CD4-positive, alpha-beta T cell (primary cell): ENCODE data around the gene SCFD2. TPM values are rescaled to one million over a fixed set of nuclear protein-coding genes. Genes with fewer than 3 reads are reported as not detected.

Source experiments
- ATAC-seq: fragments of 200-7000 bp; cut with Tn5 transposase; one replicate; pipeline ENCODE4 v1.10.0; 2022; ENCODE audit warnings: mild to moderate bottlenecking; ENCODE audit not compliant: poor library complexity
- CTCF ChIA-PET: fragments of 350-600 bp; sonication (Branson Sonifier 250); formaldehyde crosslinking; loops from one replicate; lab custom pipeline; 2021; ENCODE audit warnings: antibody characterized with exemption, inconsistent platforms; lab: Charles Lee
- POLR2A ChIA-PET: fragments of 350-600 bp; sonication (Branson Sonifier 250); formaldehyde crosslinking; loops from one replicate; lab custom pipeline; 2021; ENCODE audit warnings: antibody characterized with exemption, inconsistent platforms; lab: Charles Lee
- DNase-seq, 14 experiments: peaks; one replicate each; pipeline ENCODE4 v3.0.0-alpha.2; 2013 to 2020; ENCODE audit warnings: mixed read lengths in 2 of 14
- H3K27ac ChIP-seq, 2 donors: one replicate each; pipeline versions ENCODE4 v1.5.1 to v1.7.0; 2013; ENCODE audit warnings: low read length in 2 of 2, low read depth in 1 of 2, mild to moderate bottlenecking in 1 of 2
- H3K27me3 ChIP-seq, 2 experiments: 1 replicate in 1 of 2; 2 replicates in 1 of 2; pipeline versions ENCODE4 v1.6.1 to v1.7.0; 2013; ENCODE audit warnings: low read length in 2 of 2, control low read depth in 1 of 2, mild to moderate bottlenecking in 1 of 2, moderate library complexity in 1 of 2; ENCODE audit not compliant: insufficient read depth in 2 of 2, control insufficient read depth in 1 of 2
- H3K36me3 ChIP-seq: one replicate; pipeline ENCODE4 v1.6.1; 2013; ENCODE audit warnings: low read length, control low read depth; ENCODE audit not compliant: insufficient read depth
- H3K4me1 ChIP-seq: one replicate; pipeline ENCODE4 v1.6.1; 2013; ENCODE audit warnings: low read length, control low read depth; ENCODE audit not compliant: insufficient read depth
- H3K4me3 ChIP-seq: one replicate; pipeline ENCODE4 v1.5.1; 2013; ENCODE audit warnings: mild to moderate bottlenecking, low read length, moderate library complexity
- H3K9me3 ChIP-seq, 2 experiments: 1 replicate in 1 of 2; 2 replicates in 1 of 2; pipeline versions ENCODE4 v1.6.1 to v1.7.0; 2013; ENCODE audit warnings: low read length in 2 of 2, mild to moderate bottlenecking in 2 of 2, control low read depth in 1 of 2, moderate library complexity in 1 of 2; ENCODE audit not compliant: control insufficient read depth in 1 of 2, insufficient read depth in 1 of 2
- H3K27ac Mint-ChIP-seq: one replicate; pipeline ENCODE4 v1.8.0; 2020; ENCODE audit warnings: mixed read lengths
- H3K27me3 Mint-ChIP-seq: one replicate; pipeline ENCODE4 v1.8.0; 2021; ENCODE audit warnings: mixed read lengths
- H3K36me3 Mint-ChIP-seq: one replicate; pipeline ENCODE4 v1.8.0; 2021; ENCODE audit warnings: low read depth, mixed read lengths
- H3K4me1 Mint-ChIP-seq: one replicate; pipeline ENCODE4 v1.8.0; 2021; ENCODE audit warnings: low read depth, mixed read lengths
- H3K4me3 Mint-ChIP-seq: one replicate; pipeline ENCODE4 v1.8.0; 2020; ENCODE audit warnings: mild to moderate bottlenecking, mixed read lengths
- H3K9me3 Mint-ChIP-seq: one replicate; pipeline ENCODE4 v1.8.0; 2020; ENCODE audit warnings: mixed read lengths
- intact Hi-C, 2 experiments: fragments of 100-400 bp; cut with DNase I in 1 of 2; cut with micrococcal nuclease in 1 of 2; formaldehyde crosslinking; loops; one replicate each; pipeline versions ENCODE4 v1.15.1 to v1.9.0; 2023 to 2025; cut with DNase I, micrococcal nuclease
- total RNA-seq, 174 experiments: library from RNA in 2 of 174; stranded (reverse) in 2 of 174; gene quantifications; one replicate each; pipeline ENCODE4 v1.2.3 and lab custom pipeline; 2021 to 2026
- TF ChIP-seq, protein P1 (sequence below): fragments of 200-600 bp; IDR thresholded peaks from one replicate; pipeline ENCODE4 v1.8.0; 2022; ENCODE audit warnings: antibody characterized with exemption, mild to moderate bottlenecking

The SCFD2 gene
- total RNA-seq, 2 experiments from 2014 or later = 15.4 to 17.6 TPM

DNA sequence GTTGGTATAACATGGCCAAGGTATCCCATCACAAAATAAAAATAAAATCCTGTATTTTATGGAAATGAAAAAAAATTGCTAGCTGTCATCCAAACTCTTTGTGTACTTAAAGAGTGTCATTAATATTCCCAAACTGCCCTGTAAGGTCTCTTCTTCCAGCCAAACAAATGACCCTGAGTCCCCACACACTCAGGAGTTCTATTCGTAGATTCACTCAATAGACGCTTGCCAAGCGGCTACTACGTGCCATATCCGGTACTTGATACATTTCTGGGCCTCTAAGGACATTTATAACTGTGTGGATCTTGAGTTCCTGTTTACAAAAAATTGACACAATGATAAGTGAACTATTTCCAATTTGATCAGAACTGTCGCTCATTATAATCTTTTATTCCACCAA is 245.1 kb downstream of the SCFD2 start:
- no peak for ATAC-seq
- no peaks in the 10 kb centered on the region for H3K27me3 Mint-ChIP-seq
- H3K9me3 ChIP-seq = no peaks in the 10 kb centered on the region
- ChIA-PET CTCF (no interaction called here), POLR2A (interaction anchor here (0.7 kb wide), 1 partner anchor 460 kb away, joined by 3 read pairs; no protein-coding TSS in a partner anchor)
- no peaks in the 10 kb centered on the region for H3K27me3 ChIP-seq
- H3K36me3 ChIP-seq = no peaks in the 10 kb centered on the region
- H3K27ac ChIP-seq = no peak overlapping the region
- H3K4me1 ChIP-seq = no peaks in the 10 kb centered on the region
- no peak overlapping the region for H3K4me3 ChIP-seq
- peaks cover 15% of the 10 kb centered on the region for H3K36me3 Mint-ChIP-seq
- no peak for DNase-seq
- H3K4me1 Mint-ChIP-seq = peaks cover 27% of the 10 kb centered on the region
- no peaks in the 10 kb centered on the region for H3K9me3 Mint-ChIP-seq
- intact Hi-C loops = no loop called here
- H3K27ac Mint-ChIP-seq = no peak overlapping the region
- TF ChIP-seq, protein P1, sequence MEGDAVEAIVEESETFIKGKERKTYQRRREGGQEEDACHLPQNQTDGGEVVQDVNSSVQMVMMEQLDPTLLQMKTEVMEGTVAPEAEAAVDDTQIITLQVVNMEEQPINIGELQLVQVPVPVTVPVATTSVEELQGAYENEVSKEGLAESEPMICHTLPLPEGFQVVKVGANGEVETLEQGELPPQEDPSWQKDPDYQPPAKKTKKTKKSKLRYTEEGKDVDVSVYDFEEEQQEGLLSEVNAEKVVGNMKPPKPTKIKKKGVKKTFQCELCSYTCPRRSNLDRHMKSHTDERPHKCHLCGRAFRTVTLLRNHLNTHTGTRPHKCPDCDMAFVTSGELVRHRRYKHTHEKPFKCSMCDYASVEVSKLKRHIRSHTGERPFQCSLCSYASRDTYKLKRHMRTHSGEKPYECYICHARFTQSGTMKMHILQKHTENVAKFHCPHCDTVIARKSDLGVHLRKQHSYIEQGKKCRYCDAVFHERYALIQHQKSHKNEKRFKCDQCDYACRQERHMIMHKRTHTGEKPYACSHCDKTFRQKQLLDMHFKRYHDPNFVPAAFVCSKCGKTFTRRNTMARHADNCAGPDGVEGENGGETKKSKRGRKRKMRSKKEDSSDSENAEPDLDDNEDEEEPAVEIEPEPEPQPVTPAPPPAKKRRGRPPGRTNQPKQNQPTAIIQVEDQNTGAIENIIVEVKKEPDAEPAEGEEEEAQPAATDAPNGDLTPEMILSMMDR = no peak
- H3K4me3 Mint-ChIP-seq = no peak overlapping the region

DNA sequence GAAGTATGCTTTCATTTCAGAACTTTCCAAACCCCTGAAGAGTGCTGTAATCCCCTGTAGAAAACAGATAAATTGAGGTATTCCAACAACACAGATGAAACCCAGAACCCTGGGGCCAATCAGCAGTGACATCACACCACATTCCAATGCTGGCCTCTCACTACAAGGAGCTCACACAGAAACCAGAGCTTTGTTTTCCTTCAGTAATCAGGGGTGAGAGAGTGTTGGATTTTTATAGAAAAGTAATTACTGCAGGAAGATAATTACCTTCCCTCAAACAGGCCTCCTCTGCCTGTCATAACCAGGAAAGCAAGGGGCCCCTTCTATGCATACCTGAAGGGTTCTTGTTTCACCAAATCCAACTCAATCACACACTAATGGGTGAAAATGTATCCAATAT is 246.2 kb downstream of the SCFD2 start:
- H3K4me1 Mint-ChIP-seq = peaks cover 28% of the 10 kb centered on the region
- H3K4me1 ChIP-seq = no peaks in the 10 kb centered on the region
- no peaks in the 10 kb centered on the region for H3K9me3 Mint-ChIP-seq
- no peak overlapping the region for H3K4me3 ChIP-seq
- POLR2A ChIA-PET = no interaction called here
- no peaks in the 10 kb centered on the region for H3K36me3 ChIP-seq
- H3K9me3 ChIP-seq = no peaks in the 10 kb centered on the region
- H3K27ac ChIP-seq = no peak overlapping the region
- no peaks in the 10 kb centered on the region for H3K27me3 ChIP-seq
- TF ChIP-seq, protein P1 = no peak
- no peak for DNase-seq
- intact Hi-C loops = no loop called here
- no peak for ATAC-seq
- peaks cover 15% of the 10 kb centered on the region for H3K36me3 Mint-ChIP-seq
- no peaks in the 10 kb centered on the region for H3K27me3 Mint-ChIP-seq
- no peak overlapping the region for H3K4me3 Mint-ChIP-seq
- no peak overlapping the region for H3K27ac Mint-ChIP-seq
- CTCF ChIA-PET = no interaction called here

- ATAC-seq = no peak
- no peaks in the 10 kb centered on the region for H3K9me3 Mint-ChIP-seq
- peaks cover 28% of the 10 kb centered on the region for H3K4me1 Mint-ChIP-seq
- no peak for DNase-seq
- ChIA-PET POLR2A (no interaction called here), CTCF (no interaction called here)
- Histone ChIP-seq H3K4me3 (no peak overlapping the region), H3K27ac (no peak overlapping the region), H3K27me3 (no peaks in the 10 kb centered on the region), H3K36me3 (no peaks in the 10 kb centered on the region), H3K4me1 (no peaks in the 10 kb centered on the region), H3K9me3 (no peaks in the 10 kb centered on the region)
- H3K27me3 Mint-ChIP-seq = no peaks in the 10 kb centered on the region
- H3K27ac Mint-ChIP-seq = no peak overlapping the region
- peaks cover 20% of the 10 kb centered on the region for H3K36me3 Mint-ChIP-seq
- no peak overlapping the region for H3K4me3 Mint-ChIP-seq
- TF ChIP-seq, protein P1 = no peak
- intact Hi-C loops = no loop called here
These were observed 247.2 kb downstream of the SCFD2 start for GRCh38 chr4:53118676-53119075.
